ENCODE results near the gene LIN52.

GRCh38 chr14:74220991-74221390 is 136.2 kb downstream of the LIN52 start:
- TF ChIP-seq CTCF (IDR thresholded peaks at IDR 0.05), result no peak
- no peak for TF ChIP-seq EZH2phosphoT487 (IDR thresholded peaks at IDR 0.05)
- TF ChIP-seq EZH2 (IDR thresholded peaks at IDR 0.05), result no peak

Measured in neural progenitor cell (in vitro differentiated cells).